ENCODE results near the gene KSR2. TPM values are rescaled to one million over a fixed set of nuclear protein-coding genes. Genes with fewer than 3 reads are reported as not detected.

Gene KSR2
- total RNA-seq, 1 donor from 2014 or later, result 2.0 TPM

DNA sequence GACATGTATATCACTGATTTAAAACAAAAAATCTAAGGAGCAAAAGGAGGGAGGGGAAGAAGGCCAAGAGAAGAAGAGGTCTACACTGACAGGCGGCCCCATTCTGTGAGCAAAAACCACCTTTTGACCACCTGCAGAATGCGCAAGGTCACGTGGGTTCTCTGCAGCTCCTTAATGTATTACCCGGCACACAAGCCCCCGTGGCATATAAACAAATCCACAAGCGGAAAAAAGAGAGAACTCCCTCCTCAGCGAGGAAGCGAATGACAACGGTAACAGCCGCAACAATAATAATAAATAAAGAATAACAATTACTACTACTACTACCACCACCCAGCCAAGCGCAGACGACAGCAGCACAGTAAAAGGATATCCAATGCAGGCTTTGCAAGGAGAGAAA lies 1.3 kb downstream of the KSR2 start:
- peak overlapping the region; percentile 61 for H3K4me3 Mint-ChIP-seq
- DNase-seq (ENCODE audit: extremely low spot score, unreplicated experiment), result no peak
- peaks cover 66% of the 10 kb centered on the region for H3K27me3 Mint-ChIP-seq
- H3K4me1 Mint-ChIP-seq (ENCODE audit: unreplicated experiment), result no peaks in the 10 kb centered on the region
- H3K9me3 Mint-ChIP-seq, result peaks cover 4% of the 10 kb centered on the region
- H3K36me3 Mint-ChIP-seq, result peaks cover 3% of the 10 kb centered on the region
- H3K27ac Mint-ChIP-seq, result peak overlapping the region; percentile 19
- TF ChIP-seq, protein P1, sequence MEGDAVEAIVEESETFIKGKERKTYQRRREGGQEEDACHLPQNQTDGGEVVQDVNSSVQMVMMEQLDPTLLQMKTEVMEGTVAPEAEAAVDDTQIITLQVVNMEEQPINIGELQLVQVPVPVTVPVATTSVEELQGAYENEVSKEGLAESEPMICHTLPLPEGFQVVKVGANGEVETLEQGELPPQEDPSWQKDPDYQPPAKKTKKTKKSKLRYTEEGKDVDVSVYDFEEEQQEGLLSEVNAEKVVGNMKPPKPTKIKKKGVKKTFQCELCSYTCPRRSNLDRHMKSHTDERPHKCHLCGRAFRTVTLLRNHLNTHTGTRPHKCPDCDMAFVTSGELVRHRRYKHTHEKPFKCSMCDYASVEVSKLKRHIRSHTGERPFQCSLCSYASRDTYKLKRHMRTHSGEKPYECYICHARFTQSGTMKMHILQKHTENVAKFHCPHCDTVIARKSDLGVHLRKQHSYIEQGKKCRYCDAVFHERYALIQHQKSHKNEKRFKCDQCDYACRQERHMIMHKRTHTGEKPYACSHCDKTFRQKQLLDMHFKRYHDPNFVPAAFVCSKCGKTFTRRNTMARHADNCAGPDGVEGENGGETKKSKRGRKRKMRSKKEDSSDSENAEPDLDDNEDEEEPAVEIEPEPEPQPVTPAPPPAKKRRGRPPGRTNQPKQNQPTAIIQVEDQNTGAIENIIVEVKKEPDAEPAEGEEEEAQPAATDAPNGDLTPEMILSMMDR (conservative IDR thresholded peaks at IDR 0.05), result no peak

DNA sequence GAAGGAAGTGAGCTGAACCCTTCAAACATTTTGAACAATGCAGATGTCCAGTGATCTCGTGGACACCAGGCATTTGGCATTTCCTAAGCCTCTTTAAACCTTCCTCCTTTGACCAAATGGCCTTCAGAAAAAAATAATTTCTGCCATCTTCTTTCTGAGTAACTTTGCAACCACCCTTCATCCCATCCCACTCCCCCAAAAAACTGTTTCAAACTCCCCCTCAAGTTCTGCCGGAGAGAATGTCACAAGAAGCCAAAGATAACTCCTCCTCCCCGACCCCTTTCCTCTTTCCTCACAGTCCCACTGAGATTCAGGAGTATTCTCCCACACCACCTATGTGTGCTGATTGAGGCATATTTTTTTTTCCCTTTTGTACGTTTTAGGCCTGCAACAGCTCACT lies 1.7 kb downstream of the KSR2 start:
- TF ChIP-seq, protein P1 (conservative IDR thresholded peaks at IDR 0.05), result no peak
- H3K9me3 Mint-ChIP-seq, result peaks cover 4% of the 10 kb centered on the region
- H3K36me3 Mint-ChIP-seq, result peaks cover 3% of the 10 kb centered on the region
- DNase-seq (ENCODE audit: extremely low spot score, unreplicated experiment), result no peak
- H3K27ac Mint-ChIP-seq, result peak overlapping the region; percentile 19
- no peaks in the 10 kb centered on the region for H3K4me1 Mint-ChIP-seq (ENCODE audit: unreplicated experiment)
- H3K27me3 Mint-ChIP-seq, result peaks cover 66% of the 10 kb centered on the region
- peak overlapping the region; percentile 61 for H3K4me3 Mint-ChIP-seq

DNA sequence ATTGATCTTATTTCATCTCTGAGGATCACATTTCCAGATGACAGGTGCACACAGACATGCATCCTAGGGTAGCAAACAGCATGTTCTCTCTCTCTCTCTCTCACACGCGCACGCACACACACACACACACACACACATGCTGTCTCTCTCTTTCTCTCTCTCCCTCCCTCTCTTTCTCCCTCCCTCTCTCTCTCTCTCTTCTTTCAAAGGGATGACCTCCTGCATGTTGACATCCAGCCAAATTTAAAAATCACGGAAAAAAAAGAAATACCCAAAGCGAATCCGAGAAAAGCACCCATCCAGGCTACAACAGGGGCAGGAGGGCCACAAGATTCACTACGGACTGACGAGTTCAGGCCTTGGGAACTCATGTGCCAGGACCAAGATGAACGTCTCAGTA lies 2.3 kb downstream of the KSR2 start:
- Mint-ChIP-seq H3K9me3 (peaks cover 4% of the 10 kb centered on the region), H3K36me3 (peaks cover 3% of the 10 kb centered on the region), H3K4me3 (peak overlapping the region; percentile 11), H3K4me1 (ENCODE audit: unreplicated experiment) (no peaks in the 10 kb centered on the region), H3K27ac (peak overlapping the region; percentile 15), H3K27me3 (peaks cover 67% of the 10 kb centered on the region)
- TF ChIP-seq, protein P1 (conservative IDR thresholded peaks at IDR 0.05), result no peak
- DNase-seq (ENCODE audit: extremely low spot score, unreplicated experiment), result no peak

DNA sequence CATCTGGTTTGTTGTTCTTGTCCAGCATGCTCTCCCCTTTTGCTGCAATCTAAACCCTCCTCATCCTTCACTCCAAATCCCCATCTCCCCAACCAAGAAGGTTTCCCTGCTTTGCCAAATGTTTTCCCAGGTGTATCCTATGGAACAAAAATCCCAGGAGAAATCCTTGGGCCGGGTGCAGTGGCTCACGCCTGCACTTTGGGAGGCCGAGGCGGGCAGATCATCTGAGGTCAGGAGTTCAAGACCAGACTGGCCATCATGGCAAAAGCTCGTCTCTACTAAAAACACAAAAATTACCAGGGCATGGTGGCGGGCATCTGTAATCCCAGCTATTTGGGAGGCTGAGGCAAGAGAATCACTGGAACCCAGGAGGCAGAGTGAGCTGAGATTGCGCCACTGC lies 5.0 kb downstream of the KSR2 start:
- Mint-ChIP-seq H3K4me3 (no peak overlapping the region), H3K27me3 (peaks cover 52% of the 10 kb centered on the region), H3K36me3 (no peaks in the 10 kb centered on the region), H3K4me1 (ENCODE audit: unreplicated experiment) (no peaks in the 10 kb centered on the region), H3K27ac (no peak overlapping the region), H3K9me3 (no peaks in the 10 kb centered on the region)
- TF ChIP-seq, protein P1 (conservative IDR thresholded peaks at IDR 0.05), result no peak
- DNase-seq (ENCODE audit: extremely low spot score, unreplicated experiment), result no peak

DNA sequence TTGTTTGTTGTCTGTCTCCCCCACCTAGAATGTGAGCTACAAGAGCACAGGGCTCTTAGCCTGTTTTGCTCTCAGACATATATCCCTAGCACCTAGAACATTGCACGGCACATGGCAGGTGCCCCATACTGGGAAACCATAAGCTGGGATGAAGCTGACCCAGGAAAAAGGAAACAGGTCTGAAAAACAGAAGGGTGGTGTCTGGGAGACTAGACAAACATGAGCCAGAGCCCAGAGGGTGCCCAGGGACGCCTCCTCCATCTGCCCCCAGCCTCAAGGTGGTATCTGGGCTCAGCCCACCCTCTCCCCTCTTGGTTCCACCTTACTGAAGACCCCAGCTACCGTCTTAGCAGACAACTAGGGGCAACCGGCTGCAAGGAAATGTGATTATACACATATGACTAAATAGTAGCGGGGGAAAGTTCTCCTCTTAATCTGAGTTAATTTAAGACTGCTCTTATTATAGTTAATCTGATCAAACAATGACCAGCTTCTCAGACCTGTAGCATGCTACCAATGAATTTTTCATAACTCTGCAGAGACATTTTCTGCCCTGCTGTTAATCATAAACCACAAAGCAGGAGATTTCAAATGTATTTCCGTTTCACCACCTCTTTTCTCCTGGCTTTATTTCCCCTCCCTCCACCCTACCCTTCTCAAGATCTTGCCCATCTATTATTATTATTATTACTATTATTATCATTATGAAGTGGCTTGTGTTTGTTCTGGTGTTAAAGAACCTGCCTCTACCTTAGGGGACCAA lies 31.9 kb downstream of the KSR2 start:
- H3K27me3 Mint-ChIP-seq, result no peaks in the 10 kb centered on the region
- no peak overlapping the region for H3K27ac Mint-ChIP-seq
- H3K9me3 Mint-ChIP-seq, result no peaks in the 10 kb centered on the region
- no peaks in the 10 kb centered on the region for H3K4me1 Mint-ChIP-seq (ENCODE audit: unreplicated experiment)
- no peak for DNase-seq (ENCODE audit: extremely low spot score, unreplicated experiment)
- H3K36me3 Mint-ChIP-seq, result no peaks in the 10 kb centered on the region
- TF ChIP-seq, protein P1 (conservative IDR thresholded peaks at IDR 0.05), result no peak
- no peak overlapping the region for H3K4me3 Mint-ChIP-seq

Data from type B pancreatic cell (in vitro differentiated cells).